ENCODE measurements around the gene IRF6. TPM values are rescaled to one million over a fixed set of nuclear protein-coding genes. Genes with fewer than 3 reads are reported as not detected.

Gene IRF6
- total RNA-seq, 2 experiments from 2014 or later = 1.3 to 1.7 TPM

DNA sequence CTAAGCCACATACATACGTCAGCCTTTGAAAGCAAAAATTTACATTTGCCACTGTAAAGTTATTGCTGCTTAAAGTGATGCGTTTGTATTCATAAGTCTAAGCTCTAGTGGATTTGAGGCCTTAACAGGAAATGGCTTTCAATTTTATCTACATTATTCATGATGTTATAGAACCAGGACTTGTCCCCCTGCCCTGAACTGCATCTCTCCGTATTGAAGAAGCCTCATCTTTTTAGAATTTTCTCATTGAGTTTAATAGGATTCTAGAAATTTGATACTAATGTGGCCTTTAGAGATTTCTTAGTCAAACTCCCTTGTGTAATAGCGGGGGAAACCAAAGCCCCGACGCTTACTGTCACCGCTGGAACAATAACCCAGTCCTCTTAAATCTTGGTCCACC is 31.7 kb upstream of the IRF6 start:
- DNase-seq = no peak
- CTCF ChIA-PET = interaction anchor here (1.2 kb wide), 1 partner anchor 16 kb away, joined by 4 read pairs; no protein-coding TSS in a partner anchor
- Mint-ChIP-seq H3K36me3 (peaks cover 57% of the 10 kb centered on the region), H3K4me3 (no peak overlapping the region), H3K4me1 (peaks cover 34% of the 10 kb centered on the region), H3K27ac (no peak overlapping the region), H3K9me3 (ENCODE audit: low read depth) (no peaks in the 10 kb centered on the region), H3K27me3 (no peaks in the 10 kb centered on the region)
- ATAC-seq = no peak

DNA sequence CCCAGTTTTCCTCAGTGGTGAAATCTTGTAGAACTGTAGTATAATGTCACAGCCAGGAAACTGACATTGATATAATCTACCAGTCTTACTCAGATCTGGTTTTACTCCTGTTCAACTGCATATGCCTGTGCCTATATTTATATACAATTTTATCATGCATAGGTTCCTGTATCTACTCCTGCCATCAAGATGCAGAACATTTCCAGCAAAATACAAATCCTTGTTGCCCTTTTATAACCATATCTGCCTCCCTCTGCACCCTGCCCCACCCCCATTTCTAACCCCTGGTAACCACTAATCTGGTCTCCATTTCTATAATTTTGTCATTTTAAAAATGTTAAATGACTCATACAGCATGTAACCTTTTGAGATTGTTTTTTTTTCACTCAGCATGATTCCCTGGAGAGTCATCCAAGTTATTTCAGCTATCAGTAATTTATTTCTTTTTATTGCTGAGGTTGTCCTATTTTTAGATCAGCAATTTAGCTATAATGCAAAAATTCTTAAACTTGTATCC is 29.9 kb upstream of the IRF6 start:
- Mint-ChIP-seq H3K27me3 (no peaks in the 10 kb centered on the region), H3K36me3 (peaks cover 63% of the 10 kb centered on the region), H3K27ac (no peak overlapping the region), H3K4me3 (no peak overlapping the region), H3K4me1 (peaks cover 37% of the 10 kb centered on the region), H3K9me3 (ENCODE audit: low read depth) (no peaks in the 10 kb centered on the region)
- CTCF ChIA-PET = interaction anchor here (1.0 to 2.2 kb wide), 2 partner anchors 13 to 25 kb away, joined by 3 to 6 read pairs; no protein-coding TSS in a partner anchor
- peak; percentile 67 for ATAC-seq
- no peak for DNase-seq

DNA sequence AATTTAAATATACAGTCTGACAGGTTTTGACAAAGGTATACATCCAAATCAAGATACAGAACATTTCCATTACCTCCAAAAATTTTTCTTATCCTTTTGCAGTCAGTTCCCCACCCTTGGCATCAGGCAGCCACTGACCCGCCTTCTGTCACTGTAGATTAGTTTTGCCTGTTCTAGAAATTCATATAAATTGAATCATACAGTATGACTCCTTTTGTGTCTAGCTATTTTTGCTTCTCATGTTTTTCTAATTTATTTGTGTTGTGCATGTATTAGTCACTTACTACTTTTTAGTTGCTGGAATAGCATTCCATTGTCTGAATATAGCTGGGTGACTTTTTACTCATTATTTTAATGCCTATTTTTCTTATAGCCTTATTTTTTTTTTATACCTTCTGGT is 25.7 kb upstream of the IRF6 start:
- Mint-ChIP-seq H3K27ac (no peak overlapping the region), H3K27me3 (no peaks in the 10 kb centered on the region), H3K4me1 (peaks cover 54% of the 10 kb centered on the region), H3K9me3 (ENCODE audit: low read depth) (no peaks in the 10 kb centered on the region), H3K4me3 (no peak overlapping the region), H3K36me3 (peaks cover 41% of the 10 kb centered on the region)
- CTCF ChIA-PET = interaction anchor here (1.5 kb wide), 1 partner anchor 17 kb away, joined by 3 read pairs; no protein-coding TSS in a partner anchor
- ATAC-seq = no peak
- no peak for DNase-seq

DNA sequence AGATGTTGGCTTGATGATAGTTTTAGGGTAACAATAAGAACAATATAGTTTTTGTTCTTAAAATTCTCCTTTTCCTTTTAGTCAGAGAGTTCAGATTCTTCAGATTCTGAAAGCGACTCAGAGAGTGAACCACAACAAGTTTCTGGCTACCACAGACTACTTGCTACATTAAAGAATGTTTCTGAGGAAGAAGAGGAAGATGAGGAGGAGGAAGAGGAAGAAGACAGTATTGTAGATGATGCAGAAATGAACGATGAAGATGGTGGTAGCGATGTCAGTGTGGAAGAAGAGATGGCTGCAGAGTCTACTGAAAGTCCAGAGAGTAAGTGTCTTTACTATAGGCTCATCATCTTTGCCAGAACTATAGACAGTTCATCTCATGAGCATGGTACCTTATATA is 24.8 kb upstream of the IRF6 start:
- DNase-seq = no peak
- H3K4me1 Mint-ChIP-seq = peaks cover 48% of the 10 kb centered on the region
- no peaks in the 10 kb centered on the region for H3K27me3 Mint-ChIP-seq
- no peaks in the 10 kb centered on the region for H3K9me3 Mint-ChIP-seq (ENCODE audit: low read depth)
- no peak for ATAC-seq
- peak overlapping the region; percentile 29 for H3K27ac Mint-ChIP-seq
- H3K4me3 Mint-ChIP-seq = no peak overlapping the region
- peaks cover 35% of the 10 kb centered on the region for H3K36me3 Mint-ChIP-seq
- CTCF ChIA-PET = no interaction called here

DNA sequence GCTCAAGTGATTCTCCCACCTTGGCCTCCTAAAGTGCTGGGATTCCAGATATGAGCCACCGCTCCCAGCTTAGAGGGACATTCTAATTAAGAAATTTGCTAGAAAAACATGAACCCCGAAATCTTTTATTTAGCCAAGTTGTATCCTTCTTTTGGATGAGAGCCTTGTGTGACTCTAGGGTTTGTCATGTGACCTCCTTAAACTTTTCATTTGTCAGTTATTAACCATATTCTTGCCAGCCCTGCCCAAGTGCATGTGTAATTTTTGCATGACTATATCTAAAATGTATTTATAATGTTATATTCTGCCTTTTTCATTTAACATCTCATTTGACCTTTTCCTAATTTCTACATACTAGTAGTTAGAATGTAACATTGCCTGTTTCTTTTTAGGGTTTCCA is 23.8 kb upstream of the IRF6 start:
- Mint-ChIP-seq H3K4me1 (peaks cover 38% of the 10 kb centered on the region), H3K9me3 (ENCODE audit: low read depth) (no peaks in the 10 kb centered on the region), H3K27me3 (peaks cover 3% of the 10 kb centered on the region), H3K4me3 (peak overlapping the region; percentile 5), H3K36me3 (peaks cover 30% of the 10 kb centered on the region), H3K27ac (no peak overlapping the region)
- no peak for ATAC-seq
- CTCF ChIA-PET = no interaction called here
- no peak for DNase-seq

DNA sequence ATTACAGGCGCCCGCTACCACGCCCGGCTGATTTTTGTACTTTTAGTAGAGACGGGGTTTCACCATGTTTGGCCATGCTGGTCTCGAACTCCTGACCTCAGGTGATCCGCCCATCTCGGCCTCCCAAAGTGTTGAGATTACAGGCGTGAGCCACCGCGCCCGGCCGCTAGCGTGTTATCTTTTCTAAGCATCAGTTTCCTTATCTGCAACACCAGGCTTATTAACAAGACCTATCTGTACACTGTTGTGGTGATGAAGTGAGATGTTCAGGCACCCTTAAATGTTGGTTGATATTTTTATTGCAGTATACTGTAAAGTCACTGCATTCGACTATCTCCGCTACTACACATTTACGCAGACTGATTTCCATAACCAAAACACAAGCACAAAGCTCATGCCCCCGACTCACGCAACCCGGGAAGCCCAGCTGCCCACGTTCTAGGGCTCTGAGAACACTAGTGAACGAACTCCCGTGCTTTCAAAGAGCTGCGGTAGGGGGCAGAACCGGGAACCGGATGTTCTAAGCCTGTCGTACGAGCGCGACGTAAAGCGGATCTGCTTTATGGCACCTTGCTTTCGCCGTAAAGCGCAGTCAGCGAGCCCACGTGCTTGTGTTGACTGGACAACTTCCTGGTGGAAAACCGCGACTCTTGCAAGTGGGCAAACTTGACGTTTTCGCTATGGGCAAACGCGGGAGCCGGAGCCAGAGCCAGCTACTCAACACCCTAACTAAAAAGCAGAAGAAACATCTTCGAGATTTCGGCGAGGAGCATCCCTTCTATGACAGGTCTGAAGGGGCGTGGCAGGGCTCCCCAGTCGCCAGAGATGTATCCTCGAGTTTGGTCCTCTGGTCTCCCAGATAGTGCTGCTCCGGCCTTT is 21.7 kb upstream of the IRF6 start, which contains the start of gene UTP25:
TSS of gene UTP25 (plus strand) at position 589 of the 879 bp plus-strand sequence. CDS start at position 681, 92 bp downstream.
- H3K4me1 Mint-ChIP-seq = peaks cover 39% of the 10 kb centered on the region
- peaks cover 12% of the 10 kb centered on the region for H3K27me3 Mint-ChIP-seq
- peak within 1 kb of the TSS; percentile 81 for H3K27ac Mint-ChIP-seq

DNA sequence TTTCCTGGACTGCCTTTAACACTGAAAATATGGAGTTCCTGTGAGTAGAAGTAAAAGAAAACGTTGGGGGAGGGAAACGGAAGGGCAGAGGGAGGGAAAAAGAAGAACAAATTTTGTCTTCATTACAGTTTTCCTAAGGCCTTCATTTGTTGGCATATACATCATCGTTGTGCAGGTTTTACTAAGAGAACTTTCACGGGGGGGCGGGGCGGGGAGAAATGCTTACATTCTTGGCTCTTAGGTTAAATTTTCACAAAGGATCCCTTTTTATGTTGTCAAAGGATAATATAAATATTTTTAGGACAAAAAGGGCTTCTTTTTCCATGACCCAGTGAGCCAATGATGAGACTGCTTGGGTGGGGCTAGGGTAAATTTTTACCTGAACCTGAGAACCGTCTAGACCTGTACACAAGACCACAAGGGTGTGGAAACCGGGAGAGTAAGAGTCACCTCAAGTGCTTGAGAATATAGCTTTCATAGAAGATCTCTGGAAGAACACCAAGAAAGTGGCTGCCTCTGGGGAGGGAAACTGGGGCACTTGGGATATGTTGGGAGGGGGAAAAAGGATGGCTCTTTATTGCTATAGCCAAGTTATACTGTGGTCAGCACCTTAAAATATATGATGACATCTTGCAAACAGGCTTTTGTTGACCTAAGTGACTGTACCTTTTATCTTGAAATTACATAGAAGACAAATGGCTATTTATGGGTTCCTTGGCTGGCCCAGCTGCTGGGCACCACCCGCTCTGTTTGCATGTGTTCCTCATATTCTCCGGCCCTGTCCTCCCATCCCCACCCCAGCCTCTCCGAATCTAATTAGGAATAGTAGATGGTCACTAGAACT is 19.9 kb upstream of the IRF6 start:
- Mint-ChIP-seq H3K4me3 (no peak overlapping the region), H3K27ac (no peak overlapping the region), H3K36me3 (peaks cover 2% of the 10 kb centered on the region), H3K27me3 (peaks cover 23% of the 10 kb centered on the region), H3K4me1 (peaks cover 36% of the 10 kb centered on the region), H3K9me3 (ENCODE audit: low read depth) (no peaks in the 10 kb centered on the region)
- CTCF ChIA-PET = interaction anchor here (0.9 to 2.7 kb wide), 3 partner anchors 10 to 77 kb away, joined by 3 to 10 read pairs (median 3); partner anchors contain the start of gene IRF6
- DNase-seq (no peak), ATAC-seq (no peak)

More for the DNA sequence above, 21.7 kb upstream of the IRF6 start, which contains the start of gene UTP25:
- ATAC-seq = peak; percentile 89
- CTCF ChIA-PET = interaction anchor here (0.7 to 2.7 kb wide), 12 partner anchors 9 to 155 kb away, joined by 3 to 10 read pairs (median 4); partner anchors contain the start of gene C1orf74
- H3K4me3 Mint-ChIP-seq = peak within 1 kb of the TSS; percentile 91
- H3K9me3 Mint-ChIP-seq (ENCODE audit: low read depth) = no peaks in the 10 kb centered on the region
- DNase-seq = peak; percentile 96
- H3K36me3 Mint-ChIP-seq = peaks cover 13% of the 10 kb centered on the region

DNA sequence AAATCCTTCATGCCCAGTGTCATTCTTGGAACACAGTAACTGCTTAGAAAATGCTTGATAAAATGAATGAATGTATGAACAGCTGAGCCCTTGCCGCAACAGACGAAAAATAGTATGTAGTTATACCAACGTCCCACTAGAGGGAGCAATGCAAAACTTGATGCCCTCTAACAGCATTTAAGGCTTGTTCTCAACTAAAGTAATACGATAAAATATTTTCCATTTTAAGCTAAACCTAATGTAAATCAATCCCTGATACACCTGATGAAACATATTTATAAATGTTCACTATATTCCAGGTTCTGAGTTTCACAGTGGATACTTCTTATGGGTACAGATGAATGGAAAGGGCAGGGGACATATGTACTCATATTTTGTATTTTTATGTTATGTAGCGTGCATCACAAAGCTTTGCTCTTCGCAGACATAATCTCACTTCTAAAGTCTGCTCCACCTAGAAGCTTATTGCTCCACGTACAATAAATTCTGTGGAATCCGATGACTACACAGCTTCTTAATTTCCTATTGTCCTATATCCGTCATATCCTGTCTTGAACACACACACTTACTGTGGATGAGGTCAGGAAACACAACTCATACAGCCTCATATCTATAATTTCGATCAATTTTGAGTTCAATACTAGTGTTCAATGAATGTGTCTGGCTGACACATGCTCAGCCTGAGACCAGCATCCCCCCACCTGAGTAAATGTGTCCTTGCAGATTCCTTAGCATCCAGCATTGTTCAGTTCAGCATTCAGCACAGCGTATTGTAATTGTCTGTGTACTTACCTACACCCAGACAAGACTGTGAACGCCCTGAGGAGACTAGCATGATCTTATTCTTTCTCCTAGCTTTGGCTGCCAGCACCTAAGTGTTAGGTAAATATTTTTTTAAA is 17.4 kb upstream of the IRF6 start:
- Mint-ChIP-seq H3K27me3 (peaks cover 41% of the 10 kb centered on the region), H3K27ac (no peak overlapping the region), H3K4me3 (no peak overlapping the region), H3K9me3 (ENCODE audit: low read depth) (no peaks in the 10 kb centered on the region), H3K4me1 (peaks cover 20% of the 10 kb centered on the region), H3K36me3 (no peaks in the 10 kb centered on the region)
- CTCF ChIA-PET = interaction anchor here (0.6 to 4.1 kb wide), 28 partner anchors 11 to 489 kb away, joined by 3 to 81 read pairs (median 4); partner anchors contain the start of genes C1orf74, IRF6 and TRAF3IP3
- ATAC-seq (no peak), DNase-seq (no peak)

DNA sequence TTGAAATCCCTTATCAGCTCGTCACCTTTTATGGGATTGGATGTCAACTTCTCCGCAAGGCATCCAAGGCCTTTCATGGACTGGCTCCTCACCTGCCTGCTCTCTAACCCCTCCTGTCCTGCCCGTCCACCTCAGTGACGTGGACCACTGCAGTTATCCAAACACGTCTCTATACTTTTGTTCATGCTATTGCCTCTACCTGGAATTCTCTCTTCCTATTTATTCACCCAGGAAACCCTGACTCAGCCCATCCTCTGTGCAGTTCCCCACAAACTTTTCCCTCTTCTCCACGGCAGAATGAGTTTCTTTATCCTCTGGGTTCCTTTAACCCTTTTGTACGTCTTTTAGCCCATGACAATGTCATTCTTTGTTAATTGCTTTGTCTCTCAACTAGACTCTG is 16.8 kb upstream of the IRF6 start:
- H3K36me3 Mint-ChIP-seq = no peaks in the 10 kb centered on the region
- no peak overlapping the region for H3K4me3 Mint-ChIP-seq
- no peak for DNase-seq
- peaks cover 17% of the 10 kb centered on the region for H3K4me1 Mint-ChIP-seq
- CTCF ChIA-PET = interaction anchor here (0.7 to 4.1 kb wide), 22 partner anchors 12 to 490 kb away, joined by 3 to 81 read pairs (median 5); partner anchors contain the start of genes C1orf74, IRF6 and TRAF3IP3
- no peaks in the 10 kb centered on the region for H3K9me3 Mint-ChIP-seq (ENCODE audit: low read depth)
- H3K27ac Mint-ChIP-seq = no peak overlapping the region
- H3K27me3 Mint-ChIP-seq = peaks cover 43% of the 10 kb centered on the region
- no peak for ATAC-seq

DNA sequence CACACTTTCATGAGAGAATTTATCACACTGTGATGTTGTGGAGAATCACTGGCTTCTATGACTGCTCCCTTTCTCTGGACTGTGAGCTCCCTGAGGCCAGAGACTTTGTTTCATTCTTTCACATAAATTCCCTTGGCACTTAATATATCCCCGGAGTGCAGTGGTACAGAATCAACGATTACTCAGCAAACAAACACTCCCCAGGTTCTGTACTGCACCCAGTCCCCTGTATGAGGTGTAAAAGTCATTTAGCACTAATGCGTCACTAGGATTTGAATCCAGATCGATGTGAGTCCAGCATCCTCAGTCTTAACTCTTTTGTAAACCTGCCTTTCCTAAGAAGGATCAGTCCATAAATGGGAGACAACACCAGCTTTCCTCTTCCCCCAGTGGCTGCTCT is 15.0 kb upstream of the IRF6 start:
- Mint-ChIP-seq H3K27ac (no peak overlapping the region), H3K4me1 (peaks cover 11% of the 10 kb centered on the region), H3K4me3 (no peak overlapping the region), H3K36me3 (no peaks in the 10 kb centered on the region), H3K9me3 (ENCODE audit: low read depth) (no peaks in the 10 kb centered on the region), H3K27me3 (peaks cover 45% of the 10 kb centered on the region)
- ATAC-seq = no peak
- CTCF ChIA-PET = interaction anchor here (1.4 to 4.1 kb wide), 2 partner anchors 11 to 17 kb away, joined by 4 to 81 read pairs; partner anchors contain the start of gene IRF6
- DNase-seq = no peak

DNA sequence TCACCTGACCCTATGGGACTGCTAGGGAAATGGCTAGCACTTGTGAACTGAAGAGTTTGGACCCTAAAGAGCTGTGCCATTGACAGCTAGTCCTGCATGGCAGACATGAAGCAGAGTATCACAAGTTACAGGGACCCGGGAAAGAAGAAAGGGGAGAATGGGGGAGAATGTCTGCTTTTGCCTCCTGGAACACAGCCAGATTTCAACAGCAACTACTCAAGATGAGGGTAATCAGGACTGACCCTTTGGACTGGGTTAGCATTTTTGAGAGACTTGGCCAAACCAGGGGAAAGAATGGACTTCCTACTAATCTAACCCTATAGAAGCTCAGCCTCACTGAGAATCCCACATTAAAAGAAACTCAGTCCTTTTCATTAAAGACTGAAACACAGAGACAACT is 13.1 kb upstream of the IRF6 start:
- CTCF ChIA-PET = interaction anchor here (0.7 to 1.5 kb wide), 4 partner anchors 8 to 13 kb away, joined by 3 to 5 read pairs (median 3); partner anchors contain the start of gene UTP25
- Mint-ChIP-seq H3K9me3 (ENCODE audit: low read depth) (no peaks in the 10 kb centered on the region), H3K36me3 (no peaks in the 10 kb centered on the region), H3K4me3 (no peak overlapping the region), H3K27ac (no peak overlapping the region), H3K4me1 (peaks cover 11% of the 10 kb centered on the region), H3K27me3 (peaks cover 42% of the 10 kb centered on the region)
- ATAC-seq = no peak
- no peak for DNase-seq

DNA sequence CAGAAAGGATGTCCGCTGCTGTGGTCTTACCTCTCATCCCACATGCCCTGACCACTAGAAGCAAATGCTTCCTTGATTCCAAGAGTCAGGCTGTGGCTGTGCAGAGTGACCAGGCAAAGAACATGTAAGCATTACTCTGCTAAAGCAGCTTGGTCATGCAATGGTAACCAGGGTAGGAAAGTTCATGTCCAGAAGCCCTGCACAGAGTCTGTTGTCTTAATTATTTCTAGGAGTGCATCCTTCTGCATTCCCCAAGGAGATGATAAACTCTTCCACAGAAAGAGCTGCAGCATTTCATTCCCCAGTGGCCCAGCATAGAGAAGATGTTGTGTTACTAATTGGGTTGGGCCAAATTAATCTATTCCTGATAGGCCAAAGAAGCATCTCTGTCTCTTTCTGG is 11.7 kb upstream of the IRF6 start:
- ATAC-seq (no peak), DNase-seq (no peak)
- no peak overlapping the region for H3K27ac Mint-ChIP-seq
- no peaks in the 10 kb centered on the region for H3K36me3 Mint-ChIP-seq
- CTCF ChIA-PET = interaction anchor here (1.9 kb wide), 1 partner anchor 10 kb away, joined by 5 read pairs; the partner anchor contains the start of gene UTP25
- no peak overlapping the region for H3K4me3 Mint-ChIP-seq
- no peaks in the 10 kb centered on the region for H3K9me3 Mint-ChIP-seq (ENCODE audit: low read depth)
- H3K4me1 Mint-ChIP-seq = peaks cover 4% of the 10 kb centered on the region
- H3K27me3 Mint-ChIP-seq = peaks cover 34% of the 10 kb centered on the region

Measured in activated CD8-positive, alpha-beta memory T cell treated with anti-CD3 and anti-CD28 coated beads, Interleukin-2, amount 10 ng/mL, durations not matched to agents 7 days and 5 days (primary cell).